Activated CD8-positive, alpha-beta T cell treated with anti-CD3 and anti-CD28 coated beads, Interleukin-2, amount 10 ng/mL, durations not matched to agents 7 days and 5 days (primary cell): ENCODE data around the gene GALNT7. TPM values are rescaled to one million over a fixed set of nuclear protein-coding genes. Genes with fewer than 3 reads are reported as not detected.
A peak's percentile ranks its signal among the peaks of the same experiment; 100 is the strongest.
"Not testable (repeated sequence)": the region's sequence is repeated elsewhere in the genome, so short reads cannot be mapped to it uniquely, and the experiment has no call there.

ENCODE experiments used
- ATAC-seq: fragments of 150-1000 bp; cut with Tn5 transposase; one replicate; pipeline ENCODE4 v1.10.0; 2021; ENCODE audit warnings: moderate library complexity
- CTCF ChIA-PET: fragments of 350-600 bp; sonication (Branson Sonifier 250); formaldehyde crosslinking; loops from one replicate; lab custom pipeline; 2021; ENCODE audit warnings: antibody characterized with exemption; lab: Charles Lee
- POLR2A ChIA-PET: fragments of 350-600 bp; sonication (Branson Sonifier 250); formaldehyde crosslinking; loops from one replicate; lab custom pipeline; 2021; ENCODE audit warnings: antibody characterized with exemption; lab: Charles Lee
- DNase-seq: peaks from one replicate; pipeline ENCODE4 v3.0.0-alpha.2; 2020
- H3K27ac Mint-ChIP-seq: one replicate; pipeline ENCODE4 v1.8.0; 2021; ENCODE audit warnings: mild to moderate bottlenecking, mixed read lengths
- H3K27me3 Mint-ChIP-seq: one replicate; pipeline ENCODE4 v1.8.0; 2021; ENCODE audit warnings: low read depth, mixed read lengths
- H3K36me3 Mint-ChIP-seq: one replicate; pipeline ENCODE4 v1.8.0; 2021; ENCODE audit warnings: low read depth, mixed read lengths
- H3K4me1 Mint-ChIP-seq: one replicate; pipeline ENCODE4 v1.8.0; 2021; ENCODE audit warnings: low read depth, mixed read lengths
- H3K4me3 Mint-ChIP-seq: one replicate; pipeline ENCODE4 v1.8.0; 2021; ENCODE audit warnings: mild to moderate bottlenecking, mixed read lengths
- H3K9me3 Mint-ChIP-seq: one replicate; pipeline ENCODE4 v1.8.0; 2022; ENCODE audit warnings: mixed read lengths; ENCODE audit not compliant: insufficient read depth
- total RNA-seq, 2 experiments: library from RNA; stranded (reverse); gene quantifications; one replicate each; pipeline ENCODE4 v1.2.3, GENCODE V29; 2021

GALNT7 gene
- 10 to 100 TPM; 16.2 to 16.7 TPM for total RNA-seq

- ChIA-PET POLR2A (interaction anchor here (1.0 to 1.9 kb wide), 2 partner anchors 165 to 201 kb away, joined by 3 to 13 read pairs; partner anchors contain the start of gene HMGB2), CTCF (interaction anchor here (0.7 to 2.5 kb wide), 4 partner anchors 8 to 155 kb away, joined by 3 to 8 read pairs (median 5); no protein-coding TSS in a partner anchor)
- H3K27ac Mint-ChIP-seq, result peak within 1 kb of the TSS; percentile 94
- no peaks in the 10 kb centered on the region for H3K9me3 Mint-ChIP-seq
- DNase-seq (peak; percentile 75), ATAC-seq (peak; percentile 59)
- H3K4me1 Mint-ChIP-seq, result peaks cover 47% of the 10 kb centered on the region
- H3K36me3 Mint-ChIP-seq, result peaks cover 13% of the 10 kb centered on the region
- peak within 1 kb of the TSS; percentile 94 for H3K4me3 Mint-ChIP-seq
- no peaks in the 10 kb centered on the region for H3K27me3 Mint-ChIP-seq
Observed at GRCh38 chr4:173168396-173169177, at the start of gene GALNT7. TSS of gene GALNT7 (plus strand) at chr4:173168811. CDS start at chr4:173168836, 25 bp downstream.

- H3K27me3 Mint-ChIP-seq, H3K4me1 Mint-ChIP-seq, H3K36me3 Mint-ChIP-seq, CTCF ChIA-PET, DNase-seq, H3K9me3 Mint-ChIP-seq, H3K4me3 Mint-ChIP-seq, POLR2A ChIA-PET, ATAC-seq, H3K27ac Mint-ChIP-seq: not testable (repeated sequence)
Observed at GRCh38 chr4:173118819-173119218, 49.8 kb upstream of the GALNT7 start.

DNA sequence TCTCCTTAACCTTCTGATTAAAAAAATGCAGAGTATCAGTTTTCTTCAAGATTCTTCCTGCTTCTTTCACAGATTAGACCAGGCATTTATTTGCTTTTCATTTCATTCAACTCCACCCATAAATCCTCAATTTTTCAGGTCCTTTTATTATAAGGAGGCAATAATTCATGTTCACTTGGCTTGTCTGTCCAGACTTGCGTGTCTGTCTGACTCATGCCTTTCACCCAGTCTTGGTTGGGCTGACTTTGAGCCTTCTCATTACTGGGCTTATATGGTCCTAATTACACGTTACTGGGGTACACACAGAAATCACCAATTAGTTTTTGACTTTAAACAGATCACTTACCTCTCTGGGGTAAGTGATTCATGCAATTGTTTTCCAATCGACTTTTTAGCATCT is 48.8 kb upstream of the GALNT7 start:
- ChIA-PET POLR2A (no interaction called here), CTCF (no interaction called here)
- no peak overlapping the region for H3K4me3 Mint-ChIP-seq
- ATAC-seq, result no peak
- peaks cover 4% of the 10 kb centered on the region for H3K4me1 Mint-ChIP-seq
- no peak overlapping the region for H3K27ac Mint-ChIP-seq
- no peaks in the 10 kb centered on the region for H3K36me3 Mint-ChIP-seq
- no peaks in the 10 kb centered on the region for H3K9me3 Mint-ChIP-seq
- DNase-seq, result no peak
- H3K27me3 Mint-ChIP-seq, result no peaks in the 10 kb centered on the region

- ATAC-seq, result no peak
- no peaks in the 10 kb centered on the region for H3K27me3 Mint-ChIP-seq
- no peak for DNase-seq
- no peak overlapping the region for H3K27ac Mint-ChIP-seq
- ChIA-PET POLR2A (no interaction called here), CTCF (no interaction called here)
- H3K9me3 Mint-ChIP-seq, result no peaks in the 10 kb centered on the region
- peaks cover 4% of the 10 kb centered on the region for H3K4me1 Mint-ChIP-seq
- no peaks in the 10 kb centered on the region for H3K36me3 Mint-ChIP-seq
- no peak overlapping the region for H3K4me3 Mint-ChIP-seq
Observed at GRCh38 chr4:173121076-173121561, 47.5 kb upstream of the GALNT7 start.

DNA sequence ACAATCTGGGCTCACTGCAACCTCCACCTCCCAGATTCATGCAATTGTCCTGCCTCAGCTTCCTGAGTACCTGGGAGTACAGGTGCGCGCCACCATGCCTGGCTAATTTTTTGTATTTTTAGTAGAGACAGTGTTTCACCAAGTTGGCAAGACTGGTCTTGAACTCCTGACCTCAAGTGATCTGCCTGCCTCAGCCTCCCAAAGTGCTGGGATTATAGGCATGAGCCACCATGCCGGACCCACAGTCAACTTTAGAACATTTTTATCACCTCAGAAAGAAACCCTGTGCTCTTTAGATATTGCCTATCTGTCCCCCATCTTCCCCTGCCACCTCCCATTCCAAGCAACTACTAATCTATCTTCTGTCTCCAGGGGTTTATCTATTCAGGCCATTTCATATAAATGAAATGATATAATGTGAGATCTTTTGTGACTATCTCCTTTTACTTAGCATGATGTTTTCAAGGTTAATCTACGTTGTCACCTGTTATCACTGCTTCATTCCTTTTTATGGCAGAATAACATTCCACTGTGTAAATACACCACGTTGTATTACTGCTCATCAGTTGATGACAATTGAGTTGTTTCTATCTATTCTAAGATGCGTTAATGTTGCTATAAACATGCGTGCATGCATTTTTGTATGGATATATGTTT is 44.3 kb upstream of the GALNT7 start:
- POLR2A ChIA-PET, result no interaction called here
- Mint-ChIP-seq H3K27me3 (peaks cover 5% of the 10 kb centered on the region), H3K36me3 (no peaks in the 10 kb centered on the region), H3K4me3 (no peak overlapping the region), H3K9me3 (no peaks in the 10 kb centered on the region), H3K27ac (no peak overlapping the region), H3K4me1 (peaks cover 4% of the 10 kb centered on the region)
- ATAC-seq, result no peak
- DNase-seq, result no peak
- CTCF ChIA-PET, result no interaction called here

DNA sequence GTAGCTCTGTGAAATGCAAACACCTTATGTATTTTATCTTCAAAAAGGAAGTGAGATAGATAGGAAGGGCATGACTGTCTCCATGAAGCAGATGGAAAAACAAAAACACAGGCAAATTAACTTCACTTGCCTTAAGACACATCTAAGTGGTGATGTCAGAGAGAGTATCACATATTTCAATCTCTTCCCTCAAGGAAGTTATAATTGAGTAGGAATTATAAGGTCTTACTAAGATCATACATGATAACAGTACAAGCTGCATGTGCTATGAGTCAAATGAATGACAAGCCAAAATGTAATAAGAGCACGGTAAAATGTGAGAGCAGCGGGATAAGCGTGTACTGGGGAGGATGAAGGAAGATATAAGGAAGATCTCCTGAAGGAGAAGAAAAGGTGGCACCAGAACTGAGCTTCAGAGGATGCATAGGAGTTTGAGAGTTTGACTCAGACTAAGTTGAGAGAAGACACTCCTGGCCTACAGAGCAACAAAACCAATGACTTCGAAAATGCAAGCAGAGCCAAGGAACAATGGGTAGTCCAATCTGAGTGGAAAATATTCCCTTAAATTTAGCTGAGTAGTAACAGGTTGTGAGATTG is 43.3 kb upstream of the GALNT7 start:
- no peaks in the 10 kb centered on the region for H3K36me3 Mint-ChIP-seq
- no peak overlapping the region for H3K27ac Mint-ChIP-seq
- H3K4me1 Mint-ChIP-seq, result peaks cover 4% of the 10 kb centered on the region
- ATAC-seq (no peak), DNase-seq (no peak)
- CTCF ChIA-PET, result no interaction called here
- H3K9me3 Mint-ChIP-seq, result no peaks in the 10 kb centered on the region
- H3K27me3 Mint-ChIP-seq, result peaks cover 5% of the 10 kb centered on the region
- H3K4me3 Mint-ChIP-seq, result no peak overlapping the region
- POLR2A ChIA-PET, result no interaction called here

DNA sequence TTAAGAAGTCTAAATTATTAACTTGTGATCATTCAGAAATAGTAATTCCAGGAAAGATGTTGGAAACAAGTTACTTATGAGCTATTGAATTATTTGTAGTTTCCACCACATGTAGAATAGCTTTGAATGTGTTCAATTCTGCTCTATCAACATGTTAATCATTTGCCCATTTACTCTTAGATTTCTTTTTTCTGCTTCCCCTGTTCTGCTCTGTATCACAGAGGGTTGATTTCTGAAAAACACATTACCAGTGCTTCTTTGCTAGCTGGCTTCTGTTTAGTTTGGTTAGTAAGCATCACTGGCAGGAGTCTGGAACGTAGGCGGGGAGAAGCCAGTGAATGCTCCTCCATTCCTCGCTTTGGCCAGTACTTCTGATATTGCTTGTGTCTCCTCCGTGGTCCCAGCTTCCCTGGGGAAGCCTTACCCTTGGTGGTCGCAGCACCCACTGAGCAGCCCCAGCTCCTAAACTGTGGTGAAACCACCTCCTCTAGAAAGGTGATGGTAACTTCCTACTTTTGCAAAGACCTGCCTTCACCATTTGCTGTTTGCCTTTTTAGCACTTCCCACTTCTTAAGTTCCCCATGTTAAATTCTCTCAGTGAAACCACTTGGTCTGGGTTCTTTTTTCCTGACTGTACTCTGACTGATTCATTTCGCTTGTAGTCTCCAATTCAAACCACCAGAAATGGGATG is 40.3 kb upstream of the GALNT7 start:
- Mint-ChIP-seq H3K4me1 (no peaks in the 10 kb centered on the region), H3K36me3 (no peaks in the 10 kb centered on the region), H3K27me3 (peaks cover 5% of the 10 kb centered on the region), H3K9me3 (no peaks in the 10 kb centered on the region), H3K27ac (no peak overlapping the region), H3K4me3 (no peak overlapping the region)
- ChIA-PET POLR2A (no interaction called here), CTCF (no interaction called here)
- DNase-seq (no peak), ATAC-seq (no peak)

DNA sequence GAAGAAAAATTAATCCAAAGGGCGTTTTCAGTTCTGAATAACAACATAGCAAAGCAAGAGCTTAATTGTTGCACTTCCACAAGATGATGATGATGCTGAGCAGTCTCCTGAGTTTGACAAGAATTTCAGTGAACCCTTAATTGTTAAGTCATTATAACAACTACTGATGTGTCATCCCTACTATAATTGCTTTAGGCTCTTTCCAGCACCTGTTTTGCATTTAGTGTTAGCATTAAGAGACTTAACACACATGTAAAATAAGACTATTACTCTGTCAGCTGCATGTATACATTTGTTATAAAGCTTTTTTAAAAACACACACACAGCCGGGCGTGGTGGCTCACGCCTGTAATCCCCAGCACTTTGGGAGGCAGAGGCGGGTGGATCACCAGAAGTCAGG is 37.9 kb upstream of the GALNT7 start:
- DNase-seq (no peak), ATAC-seq (no peak)
- CTCF ChIA-PET, result no interaction called here
- H3K4me1 Mint-ChIP-seq, result no peaks in the 10 kb centered on the region
- no peaks in the 10 kb centered on the region for H3K9me3 Mint-ChIP-seq
- no peak overlapping the region for H3K27ac Mint-ChIP-seq
- H3K36me3 Mint-ChIP-seq, result no peaks in the 10 kb centered on the region
- H3K27me3 Mint-ChIP-seq, result peaks cover 5% of the 10 kb centered on the region
- POLR2A ChIA-PET, result no interaction called here
- H3K4me3 Mint-ChIP-seq, result no peak overlapping the region

DNA sequence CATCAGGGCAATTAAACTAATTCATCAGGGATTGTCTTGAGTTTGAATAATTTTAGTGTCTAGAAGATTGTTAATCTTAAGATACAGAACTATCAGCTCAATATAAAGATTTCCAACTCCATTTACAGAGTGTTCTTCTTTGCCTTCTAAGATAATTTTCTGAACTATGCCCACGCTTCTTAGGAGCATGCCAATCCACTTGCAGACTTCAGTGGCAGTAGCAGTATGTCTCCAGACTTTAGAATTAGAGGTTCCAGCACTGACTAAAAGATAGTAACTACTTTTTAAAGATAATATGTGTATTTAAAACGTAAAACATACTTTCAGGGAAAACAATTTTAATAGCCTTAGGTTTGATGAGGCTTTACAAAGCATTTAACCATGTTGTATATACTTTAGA is 34.2 kb upstream of the GALNT7 start:
- H3K4me3 Mint-ChIP-seq, result no peak overlapping the region
- H3K4me1 Mint-ChIP-seq, result no peaks in the 10 kb centered on the region
- no peak for DNase-seq
- H3K9me3 Mint-ChIP-seq, result no peaks in the 10 kb centered on the region
- H3K36me3 Mint-ChIP-seq, result no peaks in the 10 kb centered on the region
- ChIA-PET CTCF (no interaction called here), POLR2A (no interaction called here)
- H3K27me3 Mint-ChIP-seq, result peaks cover 6% of the 10 kb centered on the region
- no peak overlapping the region for H3K27ac Mint-ChIP-seq
- ATAC-seq, result no peak

DNA sequence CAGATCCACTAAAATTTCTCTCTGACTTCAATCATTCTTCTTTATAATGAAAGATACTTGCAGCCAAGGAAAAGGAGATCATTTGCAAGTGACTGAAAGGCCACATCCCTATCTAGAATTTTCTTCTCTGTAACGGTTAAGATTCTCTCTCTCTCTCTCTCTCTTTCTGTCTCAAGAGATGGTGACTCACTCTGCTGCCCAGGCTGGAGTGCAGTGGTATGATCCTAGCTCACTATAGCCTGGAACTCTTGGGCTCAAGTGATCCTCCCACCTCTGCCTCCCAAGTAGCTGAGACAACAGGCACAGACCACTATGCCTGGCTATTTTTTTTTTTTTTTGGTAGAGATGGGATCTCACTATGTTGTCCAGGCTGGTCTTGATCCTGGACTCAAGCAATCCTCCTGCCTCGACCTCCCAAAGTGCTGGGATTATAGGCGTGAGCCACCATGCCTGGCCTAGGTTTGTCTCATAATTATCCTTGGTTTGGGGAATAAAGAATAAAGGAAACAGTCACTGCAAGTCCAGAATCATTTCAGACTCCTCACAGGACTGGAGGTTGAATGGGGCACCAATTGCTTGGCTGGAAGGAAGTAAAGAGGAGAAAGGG is 33.3 kb upstream of the GALNT7 start:
- no peak overlapping the region for H3K4me3 Mint-ChIP-seq
- no peaks in the 10 kb centered on the region for H3K36me3 Mint-ChIP-seq
- peaks cover 6% of the 10 kb centered on the region for H3K27me3 Mint-ChIP-seq
- DNase-seq (no peak), ATAC-seq (no peak)
- no peaks in the 10 kb centered on the region for H3K4me1 Mint-ChIP-seq
- no peak overlapping the region for H3K27ac Mint-ChIP-seq
- ChIA-PET POLR2A (no interaction called here), CTCF (no interaction called here)
- H3K9me3 Mint-ChIP-seq, result no peaks in the 10 kb centered on the region

DNA sequence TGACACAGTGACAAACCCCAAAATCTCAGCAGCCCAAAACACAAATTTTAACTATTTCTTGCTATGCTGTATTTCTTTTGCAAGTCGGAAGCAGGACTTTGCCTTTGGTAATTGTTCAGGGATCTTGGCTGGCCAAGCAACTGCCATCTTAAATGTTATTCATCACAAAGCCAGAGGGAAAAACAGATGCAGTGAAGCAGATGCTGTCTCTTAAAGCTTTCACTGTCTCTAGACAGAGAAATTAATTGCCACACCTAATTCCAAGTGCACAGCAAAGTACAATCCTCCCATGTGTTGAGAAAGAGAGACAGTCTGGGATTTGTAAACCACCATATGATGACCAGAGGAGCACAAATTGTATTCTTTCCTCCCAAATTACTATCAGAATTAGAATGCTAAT is 30.0 kb upstream of the GALNT7 start:
- no peak for ATAC-seq
- ChIA-PET POLR2A (interaction anchor here (0.5 kb wide), 1 partner anchor 10 kb away, joined by 5 read pairs; no protein-coding TSS in a partner anchor), CTCF (no interaction called here)
- Mint-ChIP-seq H3K36me3 (no peaks in the 10 kb centered on the region), H3K4me3 (no peak overlapping the region), H3K27me3 (peaks cover 6% of the 10 kb centered on the region), H3K9me3 (no peaks in the 10 kb centered on the region), H3K27ac (no peak overlapping the region), H3K4me1 (no peaks in the 10 kb centered on the region)
- no peak for DNase-seq
